CD1c-positive myeloid dendritic cell (primary cell): ENCODE data around the gene SH3PXD2A.
A peak's percentile ranks its signal among the peaks of the same experiment; 100 is the strongest.
"Not testable (repeated sequence)": the region's sequence is repeated elsewhere in the genome, so short reads cannot be mapped to it uniquely, and the experiment has no call there.

ENCODE experiments used
- DNase-seq: peaks from one replicate; pipeline ENCODE4 v3.0.0-alpha.2; 2016; ENCODE audit errors: extremely low spot score

SH3PXD2A gene

DNA sequence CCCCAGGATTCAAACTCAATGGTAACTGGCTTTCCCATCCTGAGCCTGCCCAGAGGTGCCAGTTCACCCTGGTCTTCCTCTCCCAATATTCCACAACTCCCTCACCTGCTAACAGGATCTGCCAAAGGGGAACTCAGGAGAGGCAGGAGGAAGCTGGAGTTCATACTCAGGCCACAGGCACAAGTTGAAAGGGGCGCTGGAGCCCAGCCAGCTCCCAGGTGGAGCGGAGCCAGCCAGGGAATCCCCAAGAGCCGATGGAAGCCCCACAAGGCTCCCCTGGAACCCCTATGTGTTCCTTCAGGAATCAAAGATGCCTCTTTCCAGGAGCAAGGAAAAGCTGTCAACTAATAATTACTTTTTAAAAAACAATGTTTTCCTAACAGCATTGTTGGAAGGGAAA lies 63.5 kb downstream of the SH3PXD2A start:
- no peak for DNase-seq

DNA sequence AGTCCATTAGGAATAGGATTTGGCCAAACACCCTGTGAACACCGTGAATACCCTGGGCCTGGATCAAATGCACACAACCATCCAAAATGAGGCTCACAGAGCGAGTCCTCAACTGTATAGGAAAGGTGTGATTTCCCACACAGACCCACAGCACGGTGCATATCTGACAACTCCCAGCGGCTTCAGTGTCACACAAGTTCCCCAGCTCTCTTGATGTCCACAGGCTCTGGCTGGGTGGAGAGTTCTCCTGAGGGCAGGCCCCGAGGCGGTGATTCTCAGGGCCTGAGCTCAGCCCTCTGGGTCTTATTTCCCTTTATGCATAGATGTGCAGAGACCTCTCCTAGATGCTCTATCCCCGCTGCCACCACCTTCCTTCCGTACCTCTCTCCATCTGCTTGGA lies 64.1 kb downstream of the SH3PXD2A start:
- DNase-seq: no peak

DNA sequence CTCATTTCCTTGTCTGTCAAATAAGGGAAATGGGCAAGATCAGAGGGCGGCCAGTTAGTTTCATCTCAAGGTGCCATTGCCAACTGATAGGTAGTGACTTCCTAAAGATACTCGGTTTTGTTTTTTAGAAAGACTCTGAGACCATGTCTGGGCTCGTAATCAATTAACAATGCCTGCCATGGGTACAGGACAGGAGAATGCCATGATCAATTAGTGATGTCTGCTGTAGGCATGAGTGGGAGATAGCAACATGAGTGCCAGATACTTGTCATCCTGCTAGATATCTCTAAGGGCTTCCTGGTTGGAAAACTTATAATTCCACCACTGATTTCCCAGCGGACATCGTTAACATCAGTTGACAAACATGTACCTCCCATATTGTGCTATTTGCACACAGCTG lies 64.8 kb downstream of the SH3PXD2A start:
- DNase-seq: no peak

DNA sequence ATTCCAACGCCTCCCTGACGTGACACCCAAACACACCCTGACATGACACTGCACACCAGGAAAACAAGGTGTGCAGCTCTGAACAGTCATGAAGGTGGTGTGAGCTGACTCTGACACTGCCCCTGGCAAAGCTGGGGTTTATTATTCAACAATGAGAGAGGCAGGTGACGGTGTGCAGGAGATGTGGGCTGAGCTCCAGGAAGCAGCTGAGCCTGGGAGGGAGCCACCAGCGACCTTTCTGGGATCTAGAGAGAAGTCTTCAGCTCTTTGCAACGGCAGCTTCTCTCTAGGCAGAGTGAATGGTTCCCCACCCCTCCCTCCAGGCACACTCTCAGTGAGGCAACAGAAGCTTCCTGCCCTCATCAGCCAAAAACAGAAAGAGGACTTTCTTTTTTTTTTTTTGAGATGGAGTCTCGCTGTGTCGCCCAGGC lies 65.6 kb downstream of the SH3PXD2A start:
- no peak for DNase-seq

DNA sequence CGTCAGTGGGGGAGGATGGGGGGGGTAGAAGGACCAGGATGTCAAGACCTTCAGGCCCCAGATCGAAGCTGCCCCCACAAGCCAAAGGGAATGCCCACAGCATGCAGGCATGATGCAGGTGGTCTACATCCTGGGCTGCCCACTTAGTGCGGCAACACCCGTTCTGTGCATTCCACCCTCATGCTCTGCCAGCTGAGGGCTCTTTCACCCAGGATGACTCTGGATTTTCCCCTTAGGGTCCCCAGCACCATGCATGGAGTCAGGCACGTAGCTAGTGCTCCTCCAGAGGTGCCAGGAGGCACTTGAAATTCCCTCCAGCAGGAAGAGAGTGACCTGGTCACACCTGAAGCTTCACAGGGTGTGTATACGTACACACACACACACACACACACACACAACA lies 66.2 kb downstream of the SH3PXD2A start:
- DNase-seq: no peak

DNA sequence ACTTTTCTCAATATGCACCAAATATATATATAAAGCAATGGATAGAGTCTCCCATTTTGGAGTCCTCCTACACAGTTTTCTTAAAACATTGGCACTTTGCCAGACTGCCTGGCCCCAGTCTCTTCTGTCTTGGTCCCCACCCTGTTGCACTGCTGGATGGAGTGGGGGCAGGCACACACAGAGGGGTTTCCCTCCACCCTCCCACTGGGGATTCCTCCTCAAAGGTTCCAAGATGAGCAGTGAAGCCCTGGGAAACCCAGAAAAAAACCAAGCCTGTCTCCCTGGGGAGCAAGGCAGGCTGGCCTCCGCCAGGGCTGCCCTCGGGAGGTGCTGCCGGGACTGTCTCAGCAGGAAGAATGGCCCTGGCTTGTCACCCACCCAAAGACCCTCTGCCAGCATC lies 68.0 kb downstream of the SH3PXD2A start:
- no peak for DNase-seq

DNA sequence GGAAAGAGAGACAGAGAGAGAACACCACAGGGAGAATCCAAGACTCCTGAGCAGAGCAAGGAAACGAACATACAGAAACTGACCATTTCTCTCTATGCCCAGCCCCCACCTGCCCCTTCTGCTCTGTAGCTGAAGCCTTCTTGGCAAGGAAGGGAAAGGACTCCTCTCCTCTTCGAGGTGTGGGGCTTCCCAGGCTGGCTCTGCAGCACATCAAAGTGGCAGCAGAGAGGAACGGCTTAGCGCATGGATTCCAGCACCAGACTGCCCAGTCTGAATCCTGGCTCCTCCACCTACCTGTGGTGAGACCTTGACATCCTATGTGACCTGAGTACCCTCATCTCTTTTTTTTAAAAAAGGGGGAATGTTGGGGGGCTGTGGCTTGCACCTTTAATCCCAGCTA lies 69.4 kb downstream of the SH3PXD2A start:
- no peak for DNase-seq

DNA sequence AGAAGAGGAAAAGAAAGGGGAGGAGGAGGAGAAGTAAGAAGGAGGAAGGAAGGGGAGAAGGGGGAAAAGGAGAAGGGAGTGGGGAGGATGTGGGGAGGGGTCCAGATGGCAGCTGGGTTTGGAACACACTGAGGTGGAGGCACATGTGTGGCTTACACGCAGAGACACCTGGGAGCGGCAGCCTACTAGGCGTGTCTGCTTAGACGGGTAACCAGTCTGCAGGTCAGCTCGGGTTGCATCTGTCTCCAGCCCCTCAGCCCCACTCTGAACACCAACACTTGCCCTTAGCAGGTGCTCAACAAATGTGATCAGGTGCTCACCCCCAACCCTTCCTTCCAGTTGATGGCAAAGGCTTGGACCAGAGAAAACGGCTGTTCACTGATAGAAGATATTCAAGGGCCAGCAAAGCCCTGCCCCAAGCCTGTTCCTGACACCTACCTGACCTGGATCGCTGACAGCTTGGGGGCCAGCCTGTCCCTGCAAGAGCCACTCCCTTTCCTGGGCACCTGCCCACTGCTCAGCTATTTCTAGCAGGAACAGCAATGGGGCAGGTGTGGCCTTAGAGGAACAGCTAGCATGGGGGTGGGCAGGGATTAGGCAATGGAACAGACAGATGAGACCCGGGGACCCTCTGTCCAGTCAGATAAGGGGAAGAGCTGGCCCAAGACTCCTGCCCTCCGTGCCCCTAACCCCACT lies 70.5 kb downstream of the SH3PXD2A start:
- DNase-seq: no peak

DNA sequence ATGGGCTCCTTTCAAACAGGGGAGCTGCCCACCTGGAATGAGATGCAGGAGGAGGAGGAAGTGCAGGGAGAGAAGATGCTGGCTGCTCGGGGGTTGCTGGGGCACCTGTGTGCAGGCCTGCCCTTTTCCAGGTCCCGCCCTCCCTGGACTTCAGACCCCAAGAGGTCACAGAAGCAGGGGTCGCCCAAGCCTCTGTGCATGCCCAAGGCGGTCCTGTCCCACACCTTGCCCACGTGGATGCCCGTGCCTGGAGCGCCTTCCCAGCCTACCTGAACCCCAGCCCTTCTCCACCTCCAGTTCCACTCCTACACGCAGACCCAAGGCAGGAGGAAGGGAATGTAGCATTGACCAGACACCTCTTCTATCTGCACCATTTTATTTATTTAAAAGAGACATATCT lies 71.3 kb downstream of the SH3PXD2A start:
- no peak for DNase-seq

DNA sequence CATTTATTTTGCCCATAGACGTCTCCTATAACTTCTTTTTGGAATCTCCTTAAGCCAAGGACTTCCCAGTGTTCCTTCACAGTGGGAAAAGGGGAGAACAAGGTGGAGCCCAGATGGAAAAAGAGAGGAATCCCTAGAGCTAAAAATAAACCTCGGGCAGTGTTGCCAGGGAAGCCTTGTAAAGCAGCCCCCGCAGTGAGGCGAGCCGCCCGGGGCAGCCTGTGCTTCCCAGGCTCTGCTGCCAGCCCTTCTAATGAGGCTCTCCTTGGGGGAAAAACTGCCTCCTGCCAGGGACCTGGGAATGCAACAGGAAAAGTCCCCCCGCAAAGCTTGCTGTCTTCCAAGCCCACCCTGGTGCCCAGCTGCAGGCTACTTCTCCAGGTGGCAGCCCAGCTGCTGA lies 71.7 kb downstream of the SH3PXD2A start:
- DNase-seq: no peak

DNA sequence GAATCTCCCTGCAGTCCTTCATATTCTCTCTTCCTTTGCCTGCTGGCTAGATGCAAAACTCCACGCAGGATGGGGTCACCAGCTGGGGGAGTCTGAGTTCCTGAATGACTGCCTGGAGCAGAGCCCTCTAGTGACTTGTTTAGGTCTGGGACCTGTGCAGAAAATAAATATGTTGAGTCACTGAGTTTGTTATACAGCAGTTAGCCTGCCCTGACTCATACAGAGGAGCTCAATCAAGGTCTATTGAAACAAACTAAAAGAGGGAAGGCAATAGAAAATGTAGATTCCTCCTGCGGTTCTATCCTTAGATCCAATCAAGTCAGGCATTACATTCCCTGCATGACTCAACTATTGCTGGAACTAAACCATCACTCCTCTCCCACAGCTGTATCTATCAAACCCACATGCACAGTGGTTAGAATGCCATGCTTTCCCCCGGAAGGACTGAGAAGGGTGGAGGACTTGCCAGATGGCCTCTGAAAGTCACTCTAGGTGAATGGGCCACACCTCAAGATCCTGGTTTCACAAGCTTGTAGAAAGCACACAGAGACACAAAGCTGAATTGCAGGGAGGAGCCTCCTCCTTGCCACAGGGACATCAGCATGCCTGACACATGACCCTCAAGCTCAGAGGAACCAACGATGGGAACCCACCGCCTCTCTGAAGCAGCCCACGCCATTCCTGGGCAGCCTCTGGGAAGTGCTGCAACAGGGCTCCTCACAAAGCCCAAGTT lies 73.9 kb downstream of the SH3PXD2A start:
- no peak for DNase-seq

DNA sequence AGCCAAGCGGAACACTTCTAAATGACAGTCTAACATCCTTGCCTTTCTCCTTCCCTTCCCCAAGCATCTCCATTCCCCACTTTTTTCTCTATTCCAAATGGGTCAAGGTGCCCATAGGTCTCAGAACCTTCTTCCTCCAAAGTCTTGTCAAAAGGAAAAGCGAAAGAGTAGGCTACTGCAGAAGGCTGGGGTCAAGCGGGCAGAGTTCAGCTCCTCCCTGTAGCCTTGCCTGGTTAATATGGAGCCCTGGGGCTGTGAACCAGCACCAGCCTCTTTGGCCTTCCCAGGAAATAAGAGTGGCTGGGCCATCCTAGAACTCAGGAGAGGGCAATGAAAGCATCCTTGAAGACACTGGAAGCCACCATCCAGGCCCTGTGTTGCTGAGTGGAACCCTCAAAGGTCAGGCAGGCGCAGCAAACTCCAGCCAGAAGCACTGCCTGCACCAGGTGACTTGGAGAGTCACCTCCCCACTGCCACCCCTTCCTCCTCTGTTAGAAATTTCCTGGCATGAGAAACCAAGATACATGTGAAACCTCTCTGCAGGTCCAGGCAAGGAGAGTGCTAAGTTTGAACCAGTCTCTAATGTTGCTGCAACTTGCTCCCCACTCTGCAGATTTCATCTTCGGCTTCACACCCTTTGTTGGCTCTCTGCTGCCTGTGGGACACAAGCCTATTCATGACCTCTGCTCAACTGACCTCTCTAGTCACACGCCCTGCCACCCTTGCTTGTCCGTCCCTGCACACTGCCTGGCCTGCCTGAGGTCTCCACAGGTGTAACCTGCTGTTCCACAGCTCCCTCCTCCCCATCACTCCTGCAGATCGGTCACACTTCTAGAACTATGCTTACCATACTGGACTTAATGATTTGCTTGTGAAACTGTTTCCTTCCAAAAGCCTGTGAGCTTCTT lies 74.9 kb downstream of the SH3PXD2A start:
- no peak for DNase-seq

DNA sequence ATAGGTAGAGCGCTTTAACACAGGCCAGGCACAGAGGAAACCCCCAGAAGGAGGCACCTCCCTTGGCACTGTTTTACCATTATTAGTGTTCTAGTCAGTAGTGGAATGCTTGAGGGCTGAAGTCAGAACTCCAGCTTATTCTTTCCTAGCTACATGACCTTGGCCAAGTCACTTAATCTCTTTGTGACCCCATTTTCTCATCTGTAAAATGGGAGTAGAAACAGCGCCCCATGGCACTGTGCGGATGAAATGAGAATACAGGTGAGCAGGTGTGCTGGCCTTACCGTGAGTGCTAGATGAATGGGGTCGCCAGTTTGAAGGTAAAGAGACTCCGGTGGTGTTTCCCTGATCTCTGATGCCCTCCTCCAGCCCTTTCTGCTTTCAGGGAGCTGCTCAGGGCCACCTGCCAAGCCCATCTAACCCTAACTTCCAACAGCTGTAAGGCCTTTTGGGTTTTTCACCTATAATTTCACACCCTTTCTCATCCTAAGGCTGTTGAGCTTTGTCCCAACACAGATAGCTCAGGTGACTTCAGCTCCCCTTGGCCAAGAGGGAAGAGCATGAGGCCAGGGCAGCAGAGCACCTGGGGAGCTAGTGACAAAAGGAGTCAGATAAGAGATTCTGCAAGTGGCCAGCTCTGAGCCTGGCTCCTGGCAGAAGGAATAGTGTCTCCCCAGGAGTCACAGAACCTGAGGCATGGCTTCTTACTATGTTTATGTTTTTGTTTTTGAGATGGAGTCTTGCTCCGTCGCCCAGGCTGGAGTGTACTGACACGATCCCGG lies 76.8 kb downstream of the SH3PXD2A start:
- no peak for DNase-seq

DNA sequence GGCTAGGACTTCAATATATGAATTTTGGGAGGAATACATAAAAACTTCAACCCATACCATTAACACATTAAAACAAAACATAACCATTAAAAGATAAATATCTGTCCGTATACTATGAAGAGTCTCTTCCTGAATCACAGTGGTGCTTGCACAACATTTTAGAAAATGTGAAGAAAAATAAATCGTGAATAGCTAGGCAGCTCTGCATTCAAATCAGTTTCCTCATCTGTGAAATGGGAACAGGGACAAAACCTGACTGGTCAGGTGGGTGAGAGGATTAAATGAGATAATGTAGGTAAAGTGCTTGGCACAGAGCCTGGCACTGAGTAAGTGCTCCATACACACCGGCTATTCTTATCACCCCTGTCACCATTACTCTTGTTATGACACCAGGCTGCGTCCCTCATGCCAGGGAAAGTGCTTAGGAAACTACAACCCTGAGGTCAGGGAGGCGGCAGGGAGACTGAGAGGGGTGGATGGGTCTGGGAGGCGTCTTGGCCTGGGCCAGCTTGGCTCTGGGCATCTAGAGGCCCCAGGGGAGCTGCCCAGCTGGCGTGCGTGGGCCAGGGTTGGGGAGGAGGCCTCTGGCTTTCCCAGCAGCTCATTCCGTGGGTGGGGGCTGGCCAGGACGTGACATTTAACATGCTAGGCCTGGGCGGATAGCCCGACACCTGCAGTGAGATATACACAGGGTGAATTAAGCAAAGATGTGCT lies 78.3 kb downstream of the SH3PXD2A start:
- DNase-seq: no peak

DNA sequence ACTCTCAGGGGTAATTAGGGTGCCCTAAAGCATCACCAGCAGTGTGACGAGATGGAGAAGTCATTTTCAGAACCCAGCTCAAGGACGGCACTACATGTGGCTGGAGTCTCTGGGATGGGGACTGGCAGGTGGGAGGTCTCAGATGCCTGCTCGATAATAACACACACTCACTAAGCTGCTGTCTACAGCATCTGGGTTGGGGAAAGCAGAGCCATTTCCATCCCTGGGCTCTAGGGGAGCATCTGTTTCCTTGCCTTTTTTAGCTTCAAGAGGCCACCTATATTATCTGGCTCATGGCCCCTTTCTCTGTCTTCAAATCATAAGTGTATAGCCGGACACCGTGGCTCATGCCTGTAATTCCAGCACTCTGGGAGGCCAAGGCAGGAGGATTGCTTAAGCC lies 79.6 kb downstream of the SH3PXD2A start:
- DNase-seq: no peak

DNA sequence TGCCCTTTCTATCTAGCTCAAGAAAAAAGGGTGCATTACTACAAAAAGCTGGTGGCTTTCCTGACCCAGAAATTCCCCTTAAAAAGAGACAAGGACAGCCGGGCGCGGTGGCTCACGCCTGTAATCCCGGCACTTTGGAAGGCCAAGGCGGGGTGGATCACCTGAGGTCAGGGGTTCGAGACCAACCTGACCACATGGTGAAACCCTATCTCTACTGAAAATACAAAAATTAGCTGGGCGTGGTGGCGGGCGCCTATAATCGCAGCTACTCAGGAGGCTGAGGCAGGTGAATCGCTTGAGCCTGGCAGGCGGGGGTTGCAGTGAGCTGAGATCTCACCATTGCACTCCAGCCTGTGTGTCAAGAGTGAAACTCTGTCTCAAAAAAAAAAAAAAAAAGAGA lies 82.5 kb downstream of the SH3PXD2A start:
- not testable (repeated sequence) for DNase-seq

DNA sequence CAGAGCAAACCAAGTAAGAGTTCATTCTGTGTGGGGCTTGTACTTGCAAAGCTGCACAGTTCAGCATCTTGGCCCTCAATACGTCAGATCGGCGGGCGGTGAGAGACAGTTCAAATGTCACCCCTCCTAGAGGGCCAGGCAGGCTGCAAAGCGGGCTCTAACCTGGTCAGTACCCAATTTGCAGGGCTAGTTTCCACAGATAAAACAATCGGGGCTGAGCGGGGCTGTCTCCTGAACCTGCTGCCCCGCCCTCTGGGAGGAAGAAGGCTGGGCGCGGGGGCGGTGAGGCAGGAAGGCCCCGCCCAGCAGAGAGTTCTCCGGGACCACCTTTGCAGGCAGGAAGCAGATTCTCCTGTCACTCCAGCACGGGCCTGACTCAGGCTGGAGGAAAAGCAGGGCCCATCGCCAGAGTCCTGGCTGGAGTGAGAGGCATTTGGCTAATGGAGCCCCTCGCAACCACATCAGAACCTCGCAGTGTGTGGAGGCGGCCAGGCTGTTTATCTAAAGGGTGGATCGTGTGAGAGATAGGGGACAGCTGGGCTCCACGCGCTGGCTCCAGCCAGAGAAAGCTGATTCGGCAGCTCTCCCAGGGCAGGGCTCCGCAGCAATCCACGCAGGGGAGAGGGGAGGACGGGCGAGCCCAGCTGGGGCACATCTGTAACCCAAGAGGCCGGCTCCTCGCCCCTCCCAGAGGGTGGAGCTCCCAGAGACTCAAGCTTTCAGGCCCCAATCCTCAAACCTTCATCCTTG lies 83.1 kb downstream of the SH3PXD2A start:
- DNase-seq: peak; percentile 59

DNA sequence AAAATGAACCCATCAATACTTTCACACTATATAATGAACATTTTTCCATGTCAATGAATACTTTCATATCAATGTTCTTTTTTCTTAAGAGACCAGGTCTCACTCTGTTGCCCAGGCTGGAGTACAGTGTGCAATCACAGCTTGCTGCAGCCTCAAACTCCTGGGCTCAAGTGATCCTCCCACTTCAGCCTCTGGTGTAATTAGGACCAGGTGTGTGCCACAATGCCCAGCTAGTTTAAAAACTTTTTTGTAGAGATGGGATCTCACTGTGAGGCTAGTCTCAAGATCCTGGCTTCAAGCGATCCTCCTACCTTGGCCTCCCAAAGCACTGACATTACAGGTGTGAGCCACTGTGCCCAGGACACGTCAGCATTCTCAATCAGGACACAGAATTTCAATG lies 85.2 kb downstream of the SH3PXD2A start:
- no peak for DNase-seq

DNA sequence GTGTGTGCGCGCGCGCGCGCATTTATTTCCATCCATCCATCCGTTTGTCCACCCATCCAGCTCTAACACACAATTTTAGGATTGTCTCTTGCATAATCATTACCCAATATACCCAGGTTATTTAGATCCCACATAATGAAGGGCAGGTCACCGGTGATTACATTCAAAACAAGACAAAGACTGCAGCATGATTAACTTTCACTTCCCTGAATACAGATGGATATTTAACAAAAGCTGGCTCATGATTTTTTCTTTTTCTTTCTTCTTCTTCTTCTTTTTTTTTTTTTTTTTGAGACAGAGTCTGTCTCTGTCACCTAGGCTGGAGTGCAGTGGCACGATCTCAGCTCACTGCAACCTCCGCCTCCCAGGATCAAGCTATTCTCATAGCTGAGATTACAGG lies 86.2 kb downstream of the SH3PXD2A start:
- DNase-seq: no peak

DNA sequence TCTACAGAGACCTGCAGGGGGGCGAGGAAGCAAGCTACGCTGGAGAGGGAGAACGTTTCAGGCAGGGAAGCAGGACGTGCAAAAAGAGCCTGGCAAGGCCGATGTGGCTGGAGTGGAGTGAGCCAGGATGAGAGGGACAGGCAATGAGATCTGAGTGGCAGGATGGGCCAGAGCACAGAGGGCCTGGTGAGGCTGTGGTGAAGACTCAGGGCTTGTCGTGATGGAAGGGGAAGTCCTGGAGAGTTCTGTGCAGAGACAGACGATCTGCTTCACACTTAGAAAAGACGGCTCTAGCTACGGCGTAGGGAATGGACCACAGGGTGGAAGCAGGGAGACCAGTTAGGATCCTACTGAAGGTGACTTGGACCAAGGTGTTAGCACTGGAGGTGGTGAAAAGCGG lies 87.0 kb downstream of the SH3PXD2A start:
- DNase-seq: no peak
